WTC11 (cell line): Measurements from ENCODE around the gene WWOX. TPM values are rescaled to one million over a fixed set of nuclear protein-coding genes. Genes with fewer than 3 reads are reported as not detected.
"Not testable (repeated sequence)": the region's sequence is repeated elsewhere in the genome, so short reads cannot be mapped to it uniquely, and the experiment has no call there.

Experiments
- ATAC-seq: fragments of 200-7000 bp; cut with Tn5 transposase; 2 replicates; pipeline ENCODE4 v1.10.0; 2021; ENCODE audit warnings: mild to moderate bottlenecking, moderate library complexity
- CTCF ChIA-PET: fragments of 300-600 bp; sonication (Branson Sonifier 250); formaldehyde crosslinking; loops from one replicate; lab custom pipeline; 2021; ENCODE audit warnings: antibody characterized with exemption; lab: Charles Lee
- POLR2A ChIA-PET: fragments of 350-600 bp; sonication (Branson Sonifier 250); formaldehyde crosslinking; loops from one replicate; lab custom pipeline; 2021; ENCODE audit warnings: antibody characterized with exemption; lab: Charles Lee
- DNase-seq: peaks from one replicate; pipeline ENCODE4 v3.0.0; 2021; ENCODE audit warnings: low spot score
- H3K27ac Mint-ChIP-seq: 2 replicates; pipeline ENCODE4 v1.8.0; 2021; ENCODE audit warnings: mixed read lengths
- H3K27me3 Mint-ChIP-seq: 2 replicates; pipeline ENCODE4 v1.8.0; 2021; ENCODE audit warnings: low read depth, mild to moderate bottlenecking, moderate library complexity, mixed read lengths
- H3K36me3 Mint-ChIP-seq: 2 replicates; pipeline ENCODE4 v1.8.0; 2021; ENCODE audit warnings: mixed read lengths
- H3K4me1 Mint-ChIP-seq: 2 replicates; pipeline ENCODE4 v1.8.0; 2022; ENCODE audit warnings: mixed read lengths
- H3K4me3 Mint-ChIP-seq: 2 replicates; pipeline ENCODE4 v1.8.0; 2021; ENCODE audit warnings: mild to moderate bottlenecking, moderate library complexity, mixed read lengths
- H3K9me3 Mint-ChIP-seq: 2 replicates; pipeline ENCODE4 v1.8.0; 2021; ENCODE audit warnings: mixed read lengths
- ATF1 ChIP-seq: sonication (generic); formaldehyde crosslinking; IDR thresholded peaks from 2 replicates; pipeline ENCODE4 v1.8.1; 2023; ENCODE audit warnings: mild to moderate bottlenecking, moderate library complexity, missing genetic modification reagents
- GTF2I ChIP-seq: fragments of 250-450 bp; sonication (Bioruptor Pico); conservative IDR thresholded peaks from 2 replicates; pipeline ENCODE4 v1.4.0; 2021; ENCODE audit warnings: mild to moderate bottlenecking
- HMGA2 ChIP-seq: fragments of 250-450 bp; sonication (Bioruptor Pico); IDR thresholded peaks from 2 replicates; pipeline ENCODE4 v1.4.0; 2021; ENCODE audit warnings: mild to moderate bottlenecking, moderate library complexity
- JUN ChIP-seq: sonication (generic); formaldehyde crosslinking; IDR thresholded peaks from 2 replicates; pipeline ENCODE4 v1.8.0; 2023; ENCODE audit warnings: mild to moderate bottlenecking, missing genetic modification reagents
- NR2C2 ChIP-seq: sonication (generic); formaldehyde crosslinking; IDR thresholded peaks from 2 replicates; pipeline ENCODE4 v1.8.0; 2022; ENCODE audit warnings: mild to moderate bottlenecking, missing genetic modification reagents
- NR3C1 ChIP-seq: sonication (generic); formaldehyde crosslinking; conservative IDR thresholded peaks from 2 replicates; pipeline ENCODE4 v1.8.1; 2023; ENCODE audit warnings: low read depth, mild to moderate bottlenecking, missing genetic modification reagents
- SMAD3 ChIP-seq: sonication (generic); formaldehyde crosslinking; IDR thresholded peaks from 2 replicates; pipeline ENCODE4 v1.8.0; 2022; ENCODE audit warnings: missing genetic modification reagents, mild to moderate bottlenecking, borderline replicate concordance
- TCF7 ChIP-seq: sonication (generic); formaldehyde crosslinking; IDR thresholded peaks from 2 replicates; pipeline ENCODE4 v1.8.0; 2022; ENCODE audit warnings: mild to moderate bottlenecking, low read depth, missing genetic modification reagents, moderate library complexity
- TEAD4 ChIP-seq: sonication (generic); formaldehyde crosslinking; IDR thresholded peaks from 2 replicates; pipeline ENCODE4 v1.8.0; 2022; ENCODE audit warnings: mild to moderate bottlenecking, missing genetic modification reagents
- ZBTB21 ChIP-seq: sonication (generic); formaldehyde crosslinking; IDR thresholded peaks from 2 replicates; pipeline ENCODE4 v1.8.1; 2023; ENCODE audit warnings: mild to moderate bottlenecking, missing genetic modification reagents, borderline replicate concordance
- ZNF416 ChIP-seq: fragments of 250-450 bp; sonication (Bioruptor Pico); IDR thresholded peaks from 2 replicates; pipeline ENCODE4 v1.9.0; 2021; ENCODE audit warnings: mild to moderate bottlenecking, inconsistent platforms
- total RNA-seq: library from RNA; stranded (reverse); gene quantifications from 3 replicates; pipeline ENCODE4 v1.2.3, GENCODE V29; 2021
- TF ChIP-seq, protein P1 (sequence below): sonication (generic); formaldehyde crosslinking; IDR thresholded peaks from 2 replicates; pipeline ENCODE4 v1.8.1; 2023; ENCODE audit warnings: mild to moderate bottlenecking, missing genetic modification reagents
- TF ChIP-seq, protein P2 (sequence below): sonication (generic); formaldehyde crosslinking; IDR thresholded peaks from 2 replicates; pipeline ENCODE4 v1.8.1; 2022; ENCODE audit warnings: low read depth, missing genetic modification reagents, borderline replicate concordance
- TF ChIP-seq, protein P3 (sequence below): sonication (generic); formaldehyde crosslinking; IDR thresholded peaks from 2 replicates; pipeline ENCODE4 v1.8.1; 2023; ENCODE audit warnings: mild to moderate bottlenecking, missing genetic modification reagents, moderate library complexity
- TF ChIP-seq, protein P4 (sequence below): sonication (generic); formaldehyde crosslinking; conservative IDR thresholded peaks from 2 replicates; pipeline ENCODE4 v1.8.1; 2023; ENCODE audit warnings: mild to moderate bottlenecking, low read depth, missing genetic modification reagents, moderate library complexity
- TF ChIP-seq, protein P5 (sequence below): sonication (generic); formaldehyde crosslinking; IDR thresholded peaks from 2 replicates; pipeline ENCODE4 v1.8.1; 2022; ENCODE audit warnings: mild to moderate bottlenecking, moderate library complexity, missing genetic modification reagents
- TF ChIP-seq, protein P6 (sequence below): sonication (generic); formaldehyde crosslinking; IDR thresholded peaks from 2 replicates; pipeline ENCODE4 v1.8.1; 2022; ENCODE audit warnings: missing genetic modification reagents, borderline replicate concordance

WWOX gene
- total RNA-seq, 1 experiment from 2014 or later: 15.7 TPM

DNA sequence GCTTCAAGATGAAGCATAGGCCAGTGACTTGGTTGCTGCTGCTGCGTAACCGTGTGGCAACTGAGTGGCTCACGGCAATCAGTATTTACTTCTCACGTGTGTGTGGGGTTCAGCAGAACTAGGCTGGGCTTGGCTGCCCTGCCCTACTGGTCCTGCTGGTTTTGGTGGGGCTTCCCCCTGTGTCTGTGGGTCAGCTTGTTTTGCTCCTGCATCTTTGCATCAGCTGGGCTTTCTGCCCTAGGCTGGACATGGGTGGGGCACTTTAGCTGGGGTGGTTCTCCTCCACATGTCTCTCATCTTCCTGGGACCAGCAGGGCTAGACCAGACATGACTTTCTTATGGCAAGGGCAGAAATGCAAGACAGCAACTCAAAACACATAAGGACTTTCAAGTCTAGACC, 950.6 kb downstream of the WWOX start:
- ChIA-PET POLR2A (no interaction called here), CTCF (interaction anchor here (0.7 kb wide), 1 partner anchor 284 kb away, joined by 3 read pairs; no protein-coding TSS in a partner anchor)
- no peak for ATAC-seq
- no peak overlapping the region for H3K27ac Mint-ChIP-seq
- peaks cover 64% of the 10 kb centered on the region for H3K4me1 Mint-ChIP-seq
- peaks cover 7% of the 10 kb centered on the region for H3K9me3 Mint-ChIP-seq
- H3K4me3 Mint-ChIP-seq: no peak overlapping the region
- peaks cover 12% of the 10 kb centered on the region for H3K27me3 Mint-ChIP-seq
- H3K36me3 Mint-ChIP-seq: peaks cover 9% of the 10 kb centered on the region; the same call in 1 of the 2 replicates
- no peak for DNase-seq
- TF ChIP-seq NR2C2 (CRISPR knock-in tag) (no peak), ZBTB21 (CRISPR knock-in tag) (no peak), GTF2I (CRISPR knock-in tag) (no peak), TCF7 (CRISPR knock-in tag) (no peak), SMAD3 (CRISPR knock-in tag) (no peak), NR3C1 (CRISPR knock-in tag) (no peak), TEAD4 (CRISPR knock-in tag) (no peak), ATF1 (CRISPR knock-in tag) (no peak), HMGA2 (CRISPR knock-in tag) (no peak), JUN (CRISPR knock-in tag) (no peak)
- TF ChIP-seq, protein P1, sequence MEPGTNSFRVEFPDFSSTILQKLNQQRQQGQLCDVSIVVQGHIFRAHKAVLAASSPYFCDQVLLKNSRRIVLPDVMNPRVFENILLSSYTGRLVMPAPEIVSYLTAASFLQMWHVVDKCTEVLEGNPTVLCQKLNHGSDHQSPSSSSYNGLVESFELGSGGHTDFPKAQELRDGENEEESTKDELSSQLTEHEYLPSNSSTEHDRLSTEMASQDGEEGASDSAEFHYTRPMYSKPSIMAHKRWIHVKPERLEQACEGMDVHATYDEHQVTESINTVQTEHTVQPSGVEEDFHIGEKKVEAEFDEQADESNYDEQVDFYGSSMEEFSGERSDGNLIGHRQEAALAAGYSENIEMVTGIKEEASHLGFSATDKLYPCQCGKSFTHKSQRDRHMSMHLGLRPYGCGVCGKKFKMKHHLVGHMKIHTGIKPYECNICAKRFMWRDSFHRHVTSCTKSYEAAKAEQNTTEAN: no peak
- TF ChIP-seq, protein P2, sequence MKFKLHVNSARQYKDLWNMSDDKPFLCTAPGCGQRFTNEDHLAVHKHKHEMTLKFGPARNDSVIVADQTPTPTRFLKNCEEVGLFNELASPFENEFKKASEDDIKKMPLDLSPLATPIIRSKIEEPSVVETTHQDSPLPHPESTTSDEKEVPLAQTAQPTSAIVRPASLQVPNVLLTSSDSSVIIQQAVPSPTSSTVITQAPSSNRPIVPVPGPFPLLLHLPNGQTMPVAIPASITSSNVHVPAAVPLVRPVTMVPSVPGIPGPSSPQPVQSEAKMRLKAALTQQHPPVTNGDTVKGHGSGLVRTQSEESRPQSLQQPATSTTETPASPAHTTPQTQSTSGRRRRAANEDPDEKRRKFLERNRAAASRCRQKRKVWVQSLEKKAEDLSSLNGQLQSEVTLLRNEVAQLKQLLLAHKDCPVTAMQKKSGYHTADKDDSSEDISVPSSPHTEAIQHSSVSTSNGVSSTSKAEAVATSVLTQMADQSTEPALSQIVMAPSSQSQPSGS (CRISPR knock-in tag): no peak

DNA sequence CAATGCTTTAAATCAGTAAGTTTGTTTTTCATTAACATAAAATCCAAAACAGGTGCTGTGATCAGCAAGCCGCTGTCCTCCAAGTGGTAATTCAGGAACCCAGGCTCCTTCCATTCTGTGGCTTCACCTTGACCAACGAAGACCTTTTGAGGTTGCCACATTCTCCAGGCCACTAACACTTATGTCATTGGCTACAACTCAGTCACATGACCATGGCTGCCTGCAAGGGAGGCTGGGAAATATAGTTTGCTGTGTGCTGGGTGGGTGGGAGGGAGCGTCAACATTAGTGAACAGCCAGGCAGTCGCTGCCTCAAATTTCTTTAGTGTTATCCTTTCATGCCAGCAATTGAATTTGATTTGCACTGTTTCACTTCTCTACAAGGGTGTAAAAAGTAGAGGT, 951.9 kb downstream of the WWOX start:
- POLR2A ChIA-PET: no interaction called here
- Mint-ChIP-seq H3K4me1 (peaks cover 74% of the 10 kb centered on the region), H3K4me3 (no peak overlapping the region)
- DNase-seq (no peak), ATAC-seq (no peak)
- TF ChIP-seq ZNF416 (CRISPR knock-in tag): no peak
- TF ChIP-seq, protein P3, sequence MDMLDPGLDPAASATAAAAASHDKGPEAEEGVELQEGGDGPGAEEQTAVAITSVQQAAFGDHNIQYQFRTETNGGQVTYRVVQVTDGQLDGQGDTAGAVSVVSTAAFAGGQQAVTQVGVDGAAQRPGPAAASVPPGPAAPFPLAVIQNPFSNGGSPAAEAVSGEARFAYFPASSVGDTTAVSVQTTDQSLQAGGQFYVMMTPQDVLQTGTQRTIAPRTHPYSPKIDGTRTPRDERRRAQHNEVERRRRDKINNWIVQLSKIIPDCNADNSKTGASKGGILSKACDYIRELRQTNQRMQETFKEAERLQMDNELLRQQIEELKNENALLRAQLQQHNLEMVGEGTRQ (CRISPR knock-in tag): peak; percentile 62
- TF ChIP-seq, all 79 proteins: peak for 1
- H3K27ac Mint-ChIP-seq: no peak overlapping the region
- H3K36me3 Mint-ChIP-seq: peaks cover 17% of the 10 kb centered on the region
- H3K27me3 Mint-ChIP-seq: peaks cover 22% of the 10 kb centered on the region
- peaks cover 18% of the 10 kb centered on the region for H3K9me3 Mint-ChIP-seq
- CTCF ChIA-PET: no interaction called here

DNA sequence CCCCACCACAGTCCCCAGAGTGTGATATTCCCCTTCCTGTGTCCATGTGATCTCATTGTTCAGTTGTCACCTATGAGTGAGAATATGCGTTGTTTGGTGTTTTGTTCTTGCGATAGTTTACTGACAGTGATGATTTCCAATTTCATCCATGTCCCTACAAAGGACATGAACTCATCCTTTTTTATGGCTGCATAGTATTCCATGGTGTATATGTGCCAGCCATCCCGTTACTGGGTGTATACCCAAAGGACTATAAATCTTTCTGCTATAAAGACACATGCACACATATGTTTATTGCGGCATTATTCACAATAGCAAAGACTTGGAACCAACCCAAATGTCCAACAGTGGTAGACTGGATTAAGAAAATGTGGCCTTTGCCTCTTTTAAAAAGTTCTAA, 952.7 kb downstream of the WWOX start:
- ATAC-seq, H3K4me3 Mint-ChIP-seq, CTCF ChIA-PET, DNase-seq, POLR2A ChIA-PET, H3K27ac Mint-ChIP-seq: not testable (repeated sequence)
- peaks cover 22% of the 10 kb centered on the region for H3K9me3 Mint-ChIP-seq
- peaks cover 20% of the 10 kb centered on the region for H3K36me3 Mint-ChIP-seq
- H3K27me3 Mint-ChIP-seq: peaks cover 22% of the 10 kb centered on the region
- peaks cover 71% of the 10 kb centered on the region for H3K4me1 Mint-ChIP-seq

DNA sequence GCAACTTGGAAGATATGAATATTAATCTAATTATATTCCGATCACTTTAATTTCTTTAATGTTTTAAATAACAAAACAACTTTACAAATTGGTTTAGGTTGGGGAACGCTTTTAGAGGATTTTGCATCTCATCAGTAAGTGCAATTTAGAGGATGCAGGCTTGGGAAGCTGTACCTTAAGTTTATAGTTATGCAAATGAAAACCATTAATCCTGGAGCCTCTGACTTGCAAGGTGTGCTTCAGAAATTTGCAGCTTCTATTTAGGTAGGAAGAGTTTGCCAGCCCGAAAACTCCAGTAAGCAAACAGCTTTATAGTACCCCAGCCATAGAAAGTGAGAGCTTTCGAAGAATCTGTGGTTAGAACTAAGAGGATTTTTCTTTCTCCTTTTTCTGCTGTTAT, 954.1 kb downstream of the WWOX start:
- Mint-ChIP-seq H3K36me3 (peaks cover 20% of the 10 kb centered on the region), H3K4me3 (peak overlapping the region; percentile 15; the same call in 1 of the 2 replicates), H3K27me3 (peaks cover 22% of the 10 kb centered on the region), H3K27ac (no peak overlapping the region), H3K9me3 (peaks cover 22% of the 10 kb centered on the region), H3K4me1 (peaks cover 62% of the 10 kb centered on the region)
- ChIA-PET CTCF (interaction anchor here (0.8 to 1.6 kb wide), 7 partner anchors 9 to 548 kb away, joined by 3 to 5 read pairs (median 4); no protein-coding TSS in a partner anchor), POLR2A (interaction anchor here (0.5 kb wide), 1 partner anchor 32 kb away, joined by 3 read pairs; no protein-coding TSS in a partner anchor)
- no peak for DNase-seq
- peak; percentile 80 for ATAC-seq
- TF ChIP-seq, protein P4, sequence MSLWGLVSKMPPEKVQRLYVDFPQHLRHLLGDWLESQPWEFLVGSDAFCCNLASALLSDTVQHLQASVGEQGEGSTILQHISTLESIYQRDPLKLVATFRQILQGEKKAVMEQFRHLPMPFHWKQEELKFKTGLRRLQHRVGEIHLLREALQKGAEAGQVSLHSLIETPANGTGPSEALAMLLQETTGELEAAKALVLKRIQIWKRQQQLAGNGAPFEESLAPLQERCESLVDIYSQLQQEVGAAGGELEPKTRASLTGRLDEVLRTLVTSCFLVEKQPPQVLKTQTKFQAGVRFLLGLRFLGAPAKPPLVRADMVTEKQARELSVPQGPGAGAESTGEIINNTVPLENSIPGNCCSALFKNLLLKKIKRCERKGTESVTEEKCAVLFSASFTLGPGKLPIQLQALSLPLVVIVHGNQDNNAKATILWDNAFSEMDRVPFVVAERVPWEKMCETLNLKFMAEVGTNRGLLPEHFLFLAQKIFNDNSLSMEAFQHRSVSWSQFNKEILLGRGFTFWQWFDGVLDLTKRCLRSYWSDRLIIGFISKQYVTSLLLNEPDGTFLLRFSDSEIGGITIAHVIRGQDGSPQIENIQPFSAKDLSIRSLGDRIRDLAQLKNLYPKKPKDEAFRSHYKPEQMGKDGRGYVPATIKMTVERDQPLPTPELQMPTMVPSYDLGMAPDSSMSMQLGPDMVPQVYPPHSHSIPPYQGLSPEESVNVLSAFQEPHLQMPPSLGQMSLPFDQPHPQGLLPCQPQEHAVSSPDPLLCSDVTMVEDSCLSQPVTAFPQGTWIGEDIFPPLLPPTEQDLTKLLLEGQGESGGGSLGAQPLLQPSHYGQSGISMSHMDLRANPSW (CRISPR knock-in tag): no peak
- TF ChIP-seq, protein P5, sequence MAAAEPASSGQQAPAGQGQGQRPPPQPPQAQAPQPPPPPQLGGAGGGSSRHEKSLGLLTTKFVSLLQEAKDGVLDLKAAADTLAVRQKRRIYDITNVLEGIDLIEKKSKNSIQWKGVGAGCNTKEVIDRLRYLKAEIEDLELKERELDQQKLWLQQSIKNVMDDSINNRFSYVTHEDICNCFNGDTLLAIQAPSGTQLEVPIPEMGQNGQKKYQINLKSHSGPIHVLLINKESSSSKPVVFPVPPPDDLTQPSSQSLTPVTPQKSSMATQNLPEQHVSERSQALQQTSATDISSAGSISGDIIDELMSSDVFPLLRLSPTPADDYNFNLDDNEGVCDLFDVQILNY (CRISPR knock-in tag): no peak
- TF ChIP-seq, protein P6, sequence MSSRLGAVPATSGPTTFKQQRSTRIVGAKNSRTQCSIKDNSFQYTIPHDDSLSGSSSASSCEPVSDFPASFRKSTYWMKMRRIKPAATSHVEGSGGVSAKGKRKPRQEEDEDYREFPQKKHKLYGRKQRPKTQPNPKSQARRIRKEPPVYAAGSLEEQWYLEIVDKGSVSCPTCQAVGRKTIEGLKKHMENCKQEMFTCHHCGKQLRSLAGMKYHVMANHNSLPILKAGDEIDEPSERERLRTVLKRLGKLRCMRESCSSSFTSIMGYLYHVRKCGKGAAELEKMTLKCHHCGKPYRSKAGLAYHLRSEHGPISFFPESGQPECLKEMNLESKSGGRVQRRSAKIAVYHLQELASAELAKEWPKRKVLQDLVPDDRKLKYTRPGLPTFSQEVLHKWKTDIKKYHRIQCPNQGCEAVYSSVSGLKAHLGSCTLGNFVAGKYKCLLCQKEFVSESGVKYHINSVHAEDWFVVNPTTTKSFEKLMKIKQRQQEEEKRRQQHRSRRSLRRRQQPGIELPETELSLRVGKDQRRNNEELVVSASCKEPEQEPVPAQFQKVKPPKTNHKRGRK: no peak
